ENCODE results near the gene ITGAE. TPM values are rescaled to one million over a fixed set of nuclear protein-coding genes. Genes with fewer than 3 reads are reported as not detected.

The ITGAE gene
- total RNA-seq, 1 donor = 37.1 TPM

GRCh38 chr17:3801792-3802191 lies 804 bp upstream of the ITGAE start:
- DNase-seq (ENCODE audit: low read depth) = no peak
- TF ChIP-seq CTCF (IDR thresholded peaks at IDR 0.05; ENCODE audit: insufficient read depth, low read depth, low read length) = no peak
- no peak overlapping the region for H3K4me3 ChIP-seq (ENCODE audit: low read depth, low read length)

DNA sequence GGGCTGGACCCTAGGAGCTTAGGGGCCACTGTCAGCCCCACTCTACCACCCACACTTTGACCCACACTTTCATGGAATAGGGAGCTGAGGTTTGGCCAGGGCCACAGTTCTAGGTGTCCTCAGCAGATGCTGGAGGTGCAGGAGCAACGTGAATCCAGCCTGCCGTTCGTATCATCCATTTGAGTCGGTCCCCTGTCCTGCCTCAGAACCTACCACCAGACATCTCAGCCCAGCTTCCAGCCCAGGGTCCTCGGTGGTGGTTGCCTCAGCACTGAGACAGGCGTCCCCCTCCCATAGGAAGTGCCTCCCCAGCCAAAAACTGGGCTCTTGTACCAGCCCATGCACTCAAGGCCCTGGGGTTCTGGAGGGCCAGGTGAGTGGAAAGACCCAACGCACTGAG lies 359 bp upstream of the ITGAE start:
- TF ChIP-seq CTCF (IDR thresholded peaks at IDR 0.05; ENCODE audit: insufficient read depth, low read depth, low read length) = no peak
- DNase-seq (ENCODE audit: low read depth) = no peak
- no peak overlapping the region for H3K4me3 ChIP-seq (ENCODE audit: low read depth, low read length)

GRCh38 chr17:3799181-3799945 lies 1.6 kb downstream of the ITGAE start:
- no peak overlapping the region for H3K4me3 ChIP-seq (ENCODE audit: low read depth, low read length)
- DNase-seq (ENCODE audit: low read depth) = no peak
- no peak for TF ChIP-seq CTCF (IDR thresholded peaks at IDR 0.05; ENCODE audit: insufficient read depth, low read depth, low read length)

DNA sequence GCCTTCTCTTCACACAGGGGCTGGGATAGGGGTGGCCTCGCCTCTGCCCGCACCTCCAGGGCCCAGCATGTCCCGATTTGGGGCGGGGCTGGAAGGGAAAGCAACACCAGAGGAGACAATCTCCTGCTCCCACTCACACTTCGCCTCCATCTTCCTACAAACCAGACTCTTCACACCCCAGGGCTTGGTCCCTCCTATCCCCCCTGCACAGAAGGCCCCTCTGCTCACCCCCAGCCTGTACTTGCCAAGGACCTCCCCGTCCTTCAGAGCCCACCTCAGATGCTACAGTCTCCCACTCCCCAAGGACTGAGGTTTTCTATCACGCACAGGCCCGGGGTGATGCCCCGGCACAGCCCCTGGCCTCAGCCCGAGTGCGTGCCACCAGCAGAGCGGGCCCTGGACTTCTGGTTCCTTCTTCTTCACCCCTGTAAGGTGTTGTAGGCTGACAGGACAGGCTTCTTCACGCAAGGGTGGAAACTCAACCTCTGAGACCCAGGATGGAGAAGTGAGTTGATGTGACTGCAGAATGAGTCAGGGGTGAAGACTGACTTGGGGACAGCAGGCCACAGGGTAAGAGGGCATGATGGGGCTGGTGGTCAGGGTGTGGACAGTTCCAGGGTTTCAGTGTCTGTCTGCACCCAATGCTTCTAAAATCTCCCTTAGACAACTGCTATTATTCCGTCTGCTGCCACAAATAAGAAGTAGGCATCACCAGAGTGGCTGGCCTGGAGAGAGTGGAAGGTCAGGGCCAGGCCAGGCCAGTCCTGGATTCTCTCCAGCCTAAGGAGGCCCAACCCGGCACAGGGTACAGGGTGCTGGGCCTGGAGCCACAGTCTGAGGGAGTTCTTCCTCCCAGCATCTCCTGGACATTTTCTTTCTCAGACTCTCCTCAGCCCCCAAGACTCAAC lies 2.5 kb downstream of the ITGAE start:
- no peak for DNase-seq (ENCODE audit: low read depth)
- TF ChIP-seq CTCF (IDR thresholded peaks at IDR 0.05; ENCODE audit: insufficient read depth, low read depth, low read length) = no peak
- no peak overlapping the region for H3K4me3 ChIP-seq (ENCODE audit: low read depth, low read length)

DNA sequence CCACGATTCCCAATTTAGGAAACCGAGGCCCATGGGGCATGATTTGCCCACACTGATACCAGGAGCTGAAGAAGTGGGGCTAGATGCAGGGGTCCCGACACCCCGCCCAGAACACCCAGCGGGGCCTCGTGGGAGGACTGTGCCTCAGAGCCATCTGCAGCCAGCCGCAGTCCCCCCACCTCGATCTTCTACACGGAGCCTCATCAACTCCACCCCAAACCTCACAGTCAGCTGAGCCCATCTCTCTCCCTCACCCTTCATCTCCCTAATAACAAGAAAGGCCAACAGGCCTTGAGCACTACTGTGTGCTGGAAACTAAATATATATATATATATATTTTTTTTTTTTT lies 4.2 kb downstream of the ITGAE start:
- TF ChIP-seq CTCF (IDR thresholded peaks at IDR 0.05; ENCODE audit: insufficient read depth, low read depth, low read length) = no peak
- H3K4me3 ChIP-seq (ENCODE audit: low read depth, low read length) = no peak overlapping the region
- DNase-seq (ENCODE audit: low read depth) = no peak

- no peak for TF ChIP-seq CTCF (IDR thresholded peaks at IDR 0.05; ENCODE audit: insufficient read depth, low read depth, low read length)
- no peak for DNase-seq (ENCODE audit: low read depth)
- no peak overlapping the region for H3K4me3 ChIP-seq (ENCODE audit: low read depth, low read length)
These were observed 4.7 kb downstream of the ITGAE start for GRCh38 chr17:3796110-3796821.
